ENCODE results near the gene ACSS3.

DNA sequence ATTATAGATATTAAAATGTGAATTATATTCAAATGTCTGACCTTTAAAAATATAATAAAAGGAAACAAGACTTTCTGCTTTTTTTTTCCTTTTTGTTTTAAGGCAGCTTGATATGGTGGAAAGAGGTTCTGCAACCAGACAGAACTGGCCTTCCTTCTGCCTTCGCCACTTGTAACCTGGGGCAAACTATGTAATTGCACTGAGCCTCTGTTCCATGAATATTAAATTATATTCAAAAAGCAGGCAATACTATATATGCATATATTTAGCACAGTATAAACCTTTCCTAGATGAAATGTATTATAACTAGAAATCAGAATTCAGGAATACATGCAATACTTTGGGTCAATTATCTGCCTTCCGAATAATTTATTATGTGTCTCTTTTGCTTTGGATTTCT is 59.9 kb downstream of the ACSS3 start:
- TF ChIP-seq, protein P1, sequence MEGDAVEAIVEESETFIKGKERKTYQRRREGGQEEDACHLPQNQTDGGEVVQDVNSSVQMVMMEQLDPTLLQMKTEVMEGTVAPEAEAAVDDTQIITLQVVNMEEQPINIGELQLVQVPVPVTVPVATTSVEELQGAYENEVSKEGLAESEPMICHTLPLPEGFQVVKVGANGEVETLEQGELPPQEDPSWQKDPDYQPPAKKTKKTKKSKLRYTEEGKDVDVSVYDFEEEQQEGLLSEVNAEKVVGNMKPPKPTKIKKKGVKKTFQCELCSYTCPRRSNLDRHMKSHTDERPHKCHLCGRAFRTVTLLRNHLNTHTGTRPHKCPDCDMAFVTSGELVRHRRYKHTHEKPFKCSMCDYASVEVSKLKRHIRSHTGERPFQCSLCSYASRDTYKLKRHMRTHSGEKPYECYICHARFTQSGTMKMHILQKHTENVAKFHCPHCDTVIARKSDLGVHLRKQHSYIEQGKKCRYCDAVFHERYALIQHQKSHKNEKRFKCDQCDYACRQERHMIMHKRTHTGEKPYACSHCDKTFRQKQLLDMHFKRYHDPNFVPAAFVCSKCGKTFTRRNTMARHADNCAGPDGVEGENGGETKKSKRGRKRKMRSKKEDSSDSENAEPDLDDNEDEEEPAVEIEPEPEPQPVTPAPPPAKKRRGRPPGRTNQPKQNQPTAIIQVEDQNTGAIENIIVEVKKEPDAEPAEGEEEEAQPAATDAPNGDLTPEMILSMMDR (IDR thresholded peaks at IDR 0.05; ENCODE audit: insufficient read depth, low read length, poor library complexity, severe bottlenecking): no peak
- no peak for TF ChIP-seq EZH2phosphoT487 (conservative IDR thresholded peaks at IDR 0.05; ENCODE audit: low read length)

Data from SU-DHL-6 (cell line).